GM23338 (cell line): ENCODE results near the gene RAP1GAP. TPM values are rescaled to one million over a fixed set of nuclear protein-coding genes. Genes with fewer than 3 reads are reported as not detected.

Source experiments
- ATAC-seq: fragments of 200-7000 bp; cut with Tn5 transposase; 3 replicates; pipeline ENCODE4 v1.9.1; 2020
- DNase-seq: peaks from one replicate; pipeline ENCODE4 v3.0.0-alpha.2; 2015; ENCODE audit warnings: low spot score
- H2AFZ ChIP-seq: fragments of 200-600 bp; sonication (generic); 2 replicates; pipeline ENCODE4 v1.8.0; 2016; ENCODE audit warnings: antibody characterized with exemption, mild to moderate bottlenecking, moderate library complexity
- H3F3A ChIP-seq: fragments of 200-600 bp; sonication (generic); replicated peaks from 2 replicates; pipeline ENCODE4 v1.8.0; 2017; ENCODE audit warnings: antibody characterized with exemption, mixed run types, low read depth
- H3K27ac ChIP-seq: fragments of 200-600 bp; sonication (generic); 2 replicates; pipeline ENCODE4 v1.6.1; 2016; ENCODE audit warnings: low read depth
- H3K27me3 ChIP-seq: fragments of 200-600 bp; sonication (generic); 2 replicates; pipeline ENCODE4 v1.8.0; 2016; ENCODE audit warnings: mild to moderate bottlenecking, mixed run types, moderate library complexity; ENCODE audit not compliant: insufficient read depth
- H3K36me3 ChIP-seq: fragments of 200-600 bp; sonication (generic); 2 replicates; pipeline ENCODE4 v1.8.0; 2016; ENCODE audit warnings: mild to moderate bottlenecking; ENCODE audit not compliant: insufficient read depth
- H3K4me1 ChIP-seq: fragments of 200-600 bp; sonication (generic); 2 replicates; pipeline ENCODE4 v1.8.0; 2016; ENCODE audit warnings: mild to moderate bottlenecking, moderate library complexity; ENCODE audit not compliant: insufficient read depth
- H3K4me2 ChIP-seq: fragments of 200-600 bp; sonication (generic); 2 replicates; pipeline ENCODE4 v1.7.1; 2017; ENCODE audit warnings: mixed run types
- H3K4me3 ChIP-seq: fragments of 200-600 bp; sonication (generic); 2 replicates; pipeline ENCODE4 v1.6.1; 2016; ENCODE audit warnings: mixed run types
- H3K79me2 ChIP-seq: fragments of 200-600 bp; sonication (generic); replicated peaks from 2 replicates; pipeline ENCODE4 v1.8.0; 2017; ENCODE audit warnings: mild to moderate bottlenecking; ENCODE audit not compliant: insufficient read depth
- H3K9me2 ChIP-seq: fragments of 200-600 bp; sonication (generic); 2 replicates; pipeline ENCODE4 v1.8.0; 2017; ENCODE audit not compliant: insufficient read depth
- H4K20me1 ChIP-seq: fragments of 200-600 bp; sonication (generic); replicated peaks from 2 replicates; pipeline ENCODE4 v1.8.0; 2017; ENCODE audit warnings: mild to moderate bottlenecking; ENCODE audit not compliant: insufficient read depth
- H3K27ac Mint-ChIP-seq: 2 replicates; pipeline ENCODE4 v1.8.0; 2020; ENCODE audit warnings: inconsistent platforms, mild to moderate bottlenecking, moderate library complexity, mixed read lengths
- H3K27me3 Mint-ChIP-seq: 3 replicates; pipeline ENCODE4 v1.8.0; 2022; ENCODE audit warnings: low read depth, mild to moderate bottlenecking, moderate library complexity, mixed read lengths, inconsistent platforms; ENCODE audit not compliant: insufficient read depth, poor library complexity
- H3K36me3 Mint-ChIP-seq: 3 replicates; pipeline ENCODE4 v1.8.0; 2021; ENCODE audit warnings: low read depth, mild to moderate bottlenecking, inconsistent platforms, moderate library complexity, mixed read lengths
- H3K4me1 Mint-ChIP-seq: 3 replicates; pipeline ENCODE4 v1.8.0; 2020; ENCODE audit warnings: mild to moderate bottlenecking, inconsistent platforms, mixed read lengths
- H3K4me3 Mint-ChIP-seq: 3 replicates; pipeline ENCODE4 v1.8.0; 2021; ENCODE audit warnings: moderate library complexity, mild to moderate bottlenecking, inconsistent platforms, mixed read lengths
- H3K9me3 Mint-ChIP-seq: 3 replicates; pipeline ENCODE4 v1.8.0; 2020; ENCODE audit warnings: moderate library complexity, mild to moderate bottlenecking, inconsistent platforms, mixed read lengths
- CREB1 ChIP-seq: fragments of 250-450 bp; sonication (Bioruptor Pico); IDR thresholded peaks from 2 replicates; pipeline ENCODE4 v1.5.0; 2020; ENCODE audit warnings: low read depth, mild to moderate bottlenecking, moderate library complexity
- CTCF ChIP-seq, 2 experiments: fragments of 200-600 bp in 1 of 2; sonication (generic) in 1 of 2; conservative IDR thresholded peaks; 2 replicates each; pipeline versions ENCODE4 v1.5.1 to v1.6.1; 2016 to 2017; ENCODE audit warnings: antibody characterized with exemption in 2 of 2, low read depth in 2 of 2, mild to moderate bottlenecking in 2 of 2, moderate library complexity in 1 of 2
- EZH2 ChIP-seq: fragments of 200-600 bp; sonication (generic); IDR thresholded peaks from one replicate; pipeline ENCODE4 v1.8.0; 2017; ENCODE audit warnings: antibody characterized with exemption, mild to moderate bottlenecking, low read depth; ENCODE audit not compliant: unreplicated experiment
- EZH2phosphoT487 ChIP-seq: fragments of 200-600 bp; sonication (generic); IDR thresholded peaks from one replicate; pipeline ENCODE4 v1.8.1; 2018; ENCODE audit warnings: antibody characterized with exemption; ENCODE audit not compliant: unreplicated experiment
- JUNB ChIP-seq: IDR thresholded peaks from one replicate; pipeline ENCODE4 v1.6.1; 2016; ENCODE audit warnings: antibody characterized with exemption; ENCODE audit not compliant: unreplicated experiment
- NANOG ChIP-seq: IDR thresholded peaks from 2 replicates; pipeline ENCODE4 v1.6.1; 2016; ENCODE audit warnings: antibody characterized with exemption, borderline replicate concordance
- POLR2AphosphoS5 ChIP-seq: IDR thresholded peaks from 2 replicates; pipeline ENCODE4 v1.6.1; 2016; ENCODE audit warnings: antibody characterized with exemption, low read depth
- STAT1 ChIP-seq: IDR thresholded peaks from one replicate; pipeline ENCODE4 v1.6.1; 2016; ENCODE audit warnings: antibody characterized with exemption; ENCODE audit not compliant: unreplicated experiment
- ZNF114 ChIP-seq: fragments of 250-450 bp; sonication (Bioruptor Pico); IDR thresholded peaks from 2 replicates; pipeline ENCODE4 v1.5.0; 2020; ENCODE audit warnings: mild to moderate bottlenecking, moderate library complexity
- ZNF331 ChIP-seq: fragments of 250-450 bp; sonication (Bioruptor Pico); IDR thresholded peaks from 2 replicates; pipeline ENCODE4 v1.5.0; 2020; ENCODE audit warnings: low read depth, mild to moderate bottlenecking, moderate library complexity
- polyA plus RNA-seq: library from polyadenylated mRNA; unstranded; fragments of >200 nt; fragmentation: Nextera tagmentation; extraction: Ambion mirVana; gene quantifications from 2 replicates; pipeline ENCODE4 v1.2.1, GENCODE V29; 2016
- total RNA-seq: library from RNA; depleted of rRNA; stranded (reverse); fragments of >200 nt; shearing (Covaris generic); gene quantifications from 2 replicates; pipeline ENCODE4 v1.2.3, GENCODE V29; 2014
- TF ChIP-seq, protein P1 (sequence below): IDR thresholded peaks from 2 replicates; pipeline ENCODE4 v1.6.1; 2016; ENCODE audit warnings: antibody characterized with exemption
- TF ChIP-seq, protein P2 (sequence below): IDR thresholded peaks from one replicate; pipeline ENCODE4 v1.6.1; 2018; ENCODE audit warnings: antibody characterized with exemption; ENCODE audit not compliant: unreplicated experiment
- TF ChIP-seq, protein P3 (sequence below): fragments of 250-450 bp; sonication (Bioruptor Pico); IDR thresholded peaks from 2 replicates; pipeline ENCODE4 v1.5.0; 2020; ENCODE audit warnings: mild to moderate bottlenecking, moderate library complexity

RAP1GAP gene
- total and polyA plus RNA-seq, 2 experiments from 2014 or later = 4.3 to 6.6 TPM

DNA sequence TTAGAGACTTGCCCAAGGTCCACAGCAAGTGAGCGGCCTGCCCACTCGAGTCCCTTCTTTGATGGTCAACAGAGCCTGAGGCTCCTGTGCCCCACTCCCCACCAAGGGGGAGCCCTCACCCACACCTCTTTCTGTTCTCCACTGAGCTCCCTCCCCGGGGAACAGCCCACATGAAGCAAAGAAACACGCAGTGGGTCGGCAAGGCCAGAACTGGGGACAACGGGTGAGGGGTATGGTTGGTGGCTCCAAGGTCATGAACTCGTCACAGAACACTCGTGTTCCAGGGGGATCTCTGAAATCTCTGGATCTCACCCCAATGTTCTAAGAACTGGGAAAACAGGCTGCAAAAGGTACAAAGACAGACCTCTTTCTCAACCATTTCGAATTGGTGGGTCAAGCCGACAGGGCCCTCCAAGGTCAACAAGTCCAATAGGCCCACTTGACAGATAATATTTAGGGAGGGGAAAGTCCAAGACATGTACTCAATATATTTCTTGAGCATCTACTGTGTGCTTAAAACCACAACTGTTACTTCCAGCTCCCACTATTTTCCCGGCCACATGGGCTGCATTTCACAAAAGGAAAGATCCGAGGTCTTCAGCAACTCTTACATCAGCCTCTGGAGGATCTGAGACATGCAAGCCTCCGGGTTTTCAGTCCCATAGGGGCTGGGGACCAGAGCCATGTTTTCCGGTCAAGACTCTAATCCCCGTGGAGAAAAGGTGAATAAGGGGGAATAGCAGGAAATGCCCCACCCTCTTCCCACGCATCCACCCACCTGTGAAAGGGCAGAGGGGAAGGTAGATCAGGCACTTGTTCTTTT lies 1.1 kb upstream of the RAP1GAP start:
- Mint-ChIP-seq H3K4me1 (peaks cover 39% of the 10 kb centered on the region), H3K27ac (no peak overlapping the region; the same call in 1 of the 2 replicates), H3K36me3 (no peaks in the 10 kb centered on the region), H3K9me3 (no peaks in the 10 kb centered on the region), H3K4me3 (peak overlapping the region; percentile 74), H3K27me3 (peaks cover 34% of the 10 kb centered on the region)
- ATAC-seq (no peak), DNase-seq (peak; percentile 49)
- H3F3A ChIP-seq = 0 out of 2 replicates have a peak, but pooled peaks cover 8% of the 10 kb centered on the region
- TF ChIP-seq, protein P1, sequence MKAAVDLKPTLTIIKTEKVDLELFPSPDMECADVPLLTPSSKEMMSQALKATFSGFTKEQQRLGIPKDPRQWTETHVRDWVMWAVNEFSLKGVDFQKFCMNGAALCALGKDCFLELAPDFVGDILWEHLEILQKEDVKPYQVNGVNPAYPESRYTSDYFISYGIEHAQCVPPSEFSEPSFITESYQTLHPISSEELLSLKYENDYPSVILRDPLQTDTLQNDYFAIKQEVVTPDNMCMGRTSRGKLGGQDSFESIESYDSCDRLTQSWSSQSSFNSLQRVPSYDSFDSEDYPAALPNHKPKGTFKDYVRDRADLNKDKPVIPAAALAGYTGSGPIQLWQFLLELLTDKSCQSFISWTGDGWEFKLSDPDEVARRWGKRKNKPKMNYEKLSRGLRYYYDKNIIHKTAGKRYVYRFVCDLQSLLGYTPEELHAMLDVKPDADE = no peak
- TF ChIP-seq EZH2 (no peak), ZNF331 (CRISPR knock-in tag) (no peak), CREB1 (CRISPR knock-in tag) (no peak), ZNF114 (CRISPR knock-in tag) (no peak), NANOG (no peak), CTCF (conservative IDR thresholded peaks at IDR 0.05; ENCODE audit: low read depth in 2 of 2) (no peak), JUNB (no peak), POLR2AphosphoS5 (no peak), STAT1 (no peak), EZH2phosphoT487 (no peak)
- TF ChIP-seq, protein P2, sequence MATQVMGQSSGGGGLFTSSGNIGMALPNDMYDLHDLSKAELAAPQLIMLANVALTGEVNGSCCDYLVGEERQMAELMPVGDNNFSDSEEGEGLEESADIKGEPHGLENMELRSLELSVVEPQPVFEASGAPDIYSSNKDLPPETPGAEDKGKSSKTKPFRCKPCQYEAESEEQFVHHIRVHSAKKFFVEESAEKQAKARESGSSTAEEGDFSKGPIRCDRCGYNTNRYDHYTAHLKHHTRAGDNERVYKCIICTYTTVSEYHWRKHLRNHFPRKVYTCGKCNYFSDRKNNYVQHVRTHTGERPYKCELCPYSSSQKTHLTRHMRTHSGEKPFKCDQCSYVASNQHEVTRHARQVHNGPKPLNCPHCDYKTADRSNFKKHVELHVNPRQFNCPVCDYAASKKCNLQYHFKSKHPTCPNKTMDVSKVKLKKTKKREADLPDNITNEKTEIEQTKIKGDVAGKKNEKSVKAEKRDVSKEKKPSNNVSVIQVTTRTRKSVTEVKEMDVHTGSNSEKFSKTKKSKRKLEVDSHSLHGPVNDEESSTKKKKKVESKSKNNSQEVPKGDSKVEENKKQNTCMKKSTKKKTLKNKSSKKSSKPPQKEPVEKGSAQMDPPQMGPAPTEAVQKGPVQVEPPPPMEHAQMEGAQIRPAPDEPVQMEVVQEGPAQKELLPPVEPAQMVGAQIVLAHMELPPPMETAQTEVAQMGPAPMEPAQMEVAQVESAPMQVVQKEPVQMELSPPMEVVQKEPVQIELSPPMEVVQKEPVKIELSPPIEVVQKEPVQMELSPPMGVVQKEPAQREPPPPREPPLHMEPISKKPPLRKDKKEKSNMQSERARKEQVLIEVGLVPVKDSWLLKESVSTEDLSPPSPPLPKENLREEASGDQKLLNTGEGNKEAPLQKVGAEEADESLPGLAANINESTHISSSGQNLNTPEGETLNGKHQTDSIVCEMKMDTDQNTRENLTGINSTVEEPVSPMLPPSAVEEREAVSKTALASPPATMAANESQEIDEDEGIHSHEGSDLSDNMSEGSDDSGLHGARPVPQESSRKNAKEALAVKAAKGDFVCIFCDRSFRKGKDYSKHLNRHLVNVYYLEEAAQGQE = no peak
- TF ChIP-seq, protein P3, sequence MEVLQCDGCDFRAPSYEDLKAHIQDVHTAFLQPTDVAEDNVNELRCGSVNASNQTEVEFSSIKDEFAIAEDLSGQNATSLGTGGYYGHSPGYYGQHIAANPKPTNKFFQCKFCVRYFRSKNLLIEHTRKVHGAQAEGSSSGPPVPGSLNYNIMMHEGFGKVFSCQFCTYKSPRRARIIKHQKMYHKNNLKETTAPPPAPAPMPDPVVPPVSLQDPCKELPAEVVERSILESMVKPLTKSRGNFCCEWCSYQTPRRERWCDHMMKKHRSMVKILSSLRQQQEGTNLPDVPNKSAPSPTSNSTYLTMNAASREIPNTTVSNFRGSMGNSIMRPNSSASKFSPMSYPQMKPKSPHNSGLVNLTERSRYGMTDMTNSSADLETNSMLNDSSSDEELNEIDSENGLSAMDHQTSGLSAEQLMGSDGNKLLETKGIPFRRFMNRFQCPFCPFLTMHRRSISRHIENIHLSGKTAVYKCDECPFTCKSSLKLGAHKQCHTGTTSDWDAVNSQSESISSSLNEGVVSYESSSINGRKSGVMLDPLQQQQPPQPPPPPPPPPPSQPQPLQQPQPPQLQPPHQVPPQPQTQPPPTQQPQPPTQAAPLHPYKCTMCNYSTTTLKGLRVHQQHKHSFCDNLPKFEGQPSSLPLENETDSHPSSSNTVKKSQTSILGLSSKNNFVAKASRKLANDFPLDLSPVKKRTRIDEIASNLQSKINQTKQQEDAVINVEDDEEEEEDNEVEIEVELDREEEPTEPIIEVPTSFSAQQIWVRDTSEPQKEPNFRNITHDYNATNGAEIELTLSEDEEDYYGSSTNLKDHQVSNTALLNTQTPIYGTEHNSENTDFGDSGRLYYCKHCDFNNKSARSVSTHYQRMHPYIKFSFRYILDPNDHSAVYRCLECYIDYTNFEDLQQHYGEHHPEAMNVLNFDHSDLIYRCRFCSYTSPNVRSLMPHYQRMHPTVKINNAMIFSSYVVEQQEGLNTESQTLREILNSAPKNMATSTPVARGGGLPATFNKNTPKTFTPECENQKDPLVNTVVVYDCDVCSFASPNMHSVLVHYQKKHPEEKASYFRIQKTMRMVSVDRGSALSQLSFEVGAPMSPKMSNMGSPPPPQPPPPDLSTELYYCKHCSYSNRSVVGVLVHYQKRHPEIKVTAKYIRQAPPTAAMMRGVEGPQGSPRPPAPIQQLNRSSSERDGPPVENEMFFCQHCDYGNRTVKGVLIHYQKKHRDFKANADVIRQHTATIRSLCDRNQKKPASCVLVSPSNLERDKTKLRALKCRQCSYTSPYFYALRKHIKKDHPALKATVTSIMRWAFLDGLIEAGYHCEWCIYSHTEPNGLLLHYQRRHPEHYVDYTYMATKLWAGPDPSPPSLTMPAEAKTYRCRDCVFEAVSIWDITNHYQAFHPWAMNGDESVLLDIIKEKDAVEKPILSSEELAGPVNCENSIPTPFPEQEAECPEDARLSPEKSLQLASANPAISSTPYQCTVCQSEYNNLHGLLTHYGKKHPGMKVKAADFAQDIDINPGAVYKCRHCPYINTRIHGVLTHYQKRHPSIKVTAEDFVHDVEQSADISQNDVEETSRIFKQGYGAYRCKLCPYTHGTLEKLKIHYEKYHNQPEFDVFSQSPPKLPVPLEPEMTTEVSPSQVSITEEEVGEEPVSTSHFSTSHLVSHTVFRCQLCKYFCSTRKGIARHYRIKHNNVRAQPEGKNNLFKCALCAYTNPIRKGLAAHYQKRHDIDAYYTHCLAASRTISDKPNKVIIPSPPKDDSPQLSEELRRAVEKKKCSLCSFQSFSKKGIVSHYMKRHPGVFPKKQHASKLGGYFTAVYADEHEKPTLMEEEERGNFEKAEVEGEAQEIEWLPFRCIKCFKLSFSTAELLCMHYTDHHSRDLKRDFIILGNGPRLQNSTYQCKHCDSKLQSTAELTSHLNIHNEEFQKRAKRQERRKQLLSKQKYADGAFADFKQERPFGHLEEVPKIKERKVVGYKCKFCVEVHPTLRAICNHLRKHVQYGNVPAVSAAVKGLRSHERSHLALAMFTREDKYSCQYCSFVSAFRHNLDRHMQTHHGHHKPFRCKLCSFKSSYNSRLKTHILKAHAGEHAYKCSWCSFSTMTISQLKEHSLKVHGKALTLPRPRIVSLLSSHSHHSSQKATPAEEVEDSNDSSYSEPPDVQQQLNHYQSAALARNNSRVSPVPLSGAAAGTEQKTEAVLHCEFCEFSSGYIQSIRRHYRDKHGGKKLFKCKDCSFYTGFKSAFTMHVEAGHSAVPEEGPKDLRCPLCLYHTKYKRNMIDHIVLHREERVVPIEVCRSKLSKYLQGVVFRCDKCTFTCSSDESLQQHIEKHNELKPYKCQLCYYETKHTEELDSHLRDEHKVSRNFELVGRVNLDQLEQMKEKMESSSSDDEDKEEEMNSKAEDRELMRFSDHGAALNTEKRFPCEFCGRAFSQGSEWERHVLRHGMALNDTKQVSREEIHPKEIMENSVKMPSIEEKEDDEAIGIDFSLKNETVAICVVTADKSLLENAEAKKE (CRISPR knock-in tag) = no peak
- H4K20me1 ChIP-seq = peaks cover 4% of the 10 kb centered on the region; the same call in 1 of the 2 replicates
- H3K79me2 ChIP-seq = no peaks in the 10 kb centered on the region
- no peaks in the 10 kb centered on the region for H3K9me2 ChIP-seq
- no peaks in the 10 kb centered on the region for H3K36me3 ChIP-seq
- no peak overlapping the region for H3K27ac ChIP-seq
- H3K4me1 ChIP-seq = peaks cover 30% of the 10 kb centered on the region
- peak overlapping the region; percentile 95 for H3K4me2 ChIP-seq
- H3K27me3 ChIP-seq = peaks cover 27% of the 10 kb centered on the region
- H2AFZ ChIP-seq = peak overlapping the region; percentile 97
- peak overlapping the region; percentile 83 for H3K4me3 ChIP-seq
